MM.1S (cell line): Measurements from ENCODE around the gene C5AR1.

Source experiments
- EZH2 ChIP-seq: fragments of 300-600 bp; sonication (generic); optimal IDR thresholded peaks from 2 replicates; pipeline ENCODE3; 2017; ENCODE audit warnings: low read depth, mild to moderate bottlenecking, antibody characterized with exemption, low read length, mixed read lengths
- EZH2phosphoT487 ChIP-seq: fragments of 300-600 bp; sonication (generic); IDR thresholded peaks from 2 replicates; pipeline ENCODE4 v1.6.1; 2018; ENCODE audit warnings: antibody characterized with exemption, low read length
- TF ChIP-seq, protein P1 (sequence below): fragments of 300-600 bp; sonication (generic); IDR thresholded peaks from 2 replicates; pipeline ENCODE4 v1.5.1; 2016; ENCODE audit warnings: antibody characterized with exemption, low read length, mixed read lengths

- TF ChIP-seq, protein P1, sequence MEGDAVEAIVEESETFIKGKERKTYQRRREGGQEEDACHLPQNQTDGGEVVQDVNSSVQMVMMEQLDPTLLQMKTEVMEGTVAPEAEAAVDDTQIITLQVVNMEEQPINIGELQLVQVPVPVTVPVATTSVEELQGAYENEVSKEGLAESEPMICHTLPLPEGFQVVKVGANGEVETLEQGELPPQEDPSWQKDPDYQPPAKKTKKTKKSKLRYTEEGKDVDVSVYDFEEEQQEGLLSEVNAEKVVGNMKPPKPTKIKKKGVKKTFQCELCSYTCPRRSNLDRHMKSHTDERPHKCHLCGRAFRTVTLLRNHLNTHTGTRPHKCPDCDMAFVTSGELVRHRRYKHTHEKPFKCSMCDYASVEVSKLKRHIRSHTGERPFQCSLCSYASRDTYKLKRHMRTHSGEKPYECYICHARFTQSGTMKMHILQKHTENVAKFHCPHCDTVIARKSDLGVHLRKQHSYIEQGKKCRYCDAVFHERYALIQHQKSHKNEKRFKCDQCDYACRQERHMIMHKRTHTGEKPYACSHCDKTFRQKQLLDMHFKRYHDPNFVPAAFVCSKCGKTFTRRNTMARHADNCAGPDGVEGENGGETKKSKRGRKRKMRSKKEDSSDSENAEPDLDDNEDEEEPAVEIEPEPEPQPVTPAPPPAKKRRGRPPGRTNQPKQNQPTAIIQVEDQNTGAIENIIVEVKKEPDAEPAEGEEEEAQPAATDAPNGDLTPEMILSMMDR = no peak
- TF ChIP-seq EZH2 (no peak), EZH2phosphoT487 (no peak)
Observed at GRCh38 chr19:47271949-47272348, 37.7 kb upstream of the C5AR1 start.
